ENCODE measurements around the gene ENPP3.

The ENPP3 gene

GRCh38 chr6:131731224-131731623, 94.1 kb downstream of the ENPP3 start:
- no peak for TF ChIP-seq CTCF (conservative IDR thresholded peaks at IDR 0.05; ENCODE audit: low read depth, low read length)
- no peak overlapping the region for H3K4me3 ChIP-seq (ENCODE audit: low read length)
- DNase-seq (ENCODE audit: low read depth), result no peak

GRCh38 chr6:131733376-131734016, 96.4 kb downstream of the ENPP3 start:
- H3K4me3 ChIP-seq (ENCODE audit: low read length), result no peak overlapping the region
- no peak for TF ChIP-seq CTCF (conservative IDR thresholded peaks at IDR 0.05; ENCODE audit: low read depth, low read length)
- DNase-seq (ENCODE audit: low read depth), result no peak

GRCh38 chr6:131736003-131736596, 99.0 kb downstream of the ENPP3 start:
- no peak overlapping the region for H3K4me3 ChIP-seq (ENCODE audit: low read length)
- no peak for TF ChIP-seq CTCF (conservative IDR thresholded peaks at IDR 0.05; ENCODE audit: low read depth, low read length)

GRCh38 chr6:131736811-131737210, 99.7 kb downstream of the ENPP3 start:
- no peak for TF ChIP-seq CTCF (conservative IDR thresholded peaks at IDR 0.05; ENCODE audit: low read depth, low read length)
- no peak for DNase-seq (ENCODE audit: low read depth)
- no peak overlapping the region for H3K4me3 ChIP-seq (ENCODE audit: low read length)

More at GRCh38 chr6:131736003-131736596, 99.0 kb downstream of the ENPP3 start:
- no peak for DNase-seq (ENCODE audit: low read depth)

- no peak for DNase-seq (ENCODE audit: low read depth)
- no peak overlapping the region for H3K4me3 ChIP-seq (ENCODE audit: low read length)
- no peak for TF ChIP-seq CTCF (conservative IDR thresholded peaks at IDR 0.05; ENCODE audit: low read depth, low read length)
Measured at GRCh38 chr6:131739136-131739535, 102.0 kb downstream of the ENPP3 start.

GRCh38 chr6:131740161-131740560, 103.1 kb downstream of the ENPP3 start:
- TF ChIP-seq CTCF (conservative IDR thresholded peaks at IDR 0.05; ENCODE audit: low read depth, low read length), result no peak
- no peak for DNase-seq (ENCODE audit: low read depth)
- no peak overlapping the region for H3K4me3 ChIP-seq (ENCODE audit: low read length)

Measured in retinal pigment epithelial cell (primary cell).